HepG2 (cell line): Measurements from ENCODE around the gene OR4K2. TPM values are rescaled to one million over a fixed set of nuclear protein-coding genes. Genes with fewer than 3 reads are reported as not detected.

Source experiments
- ATAC-seq: fragments of 200-7000 bp; cut with Tn5 transposase; 3 replicates; pipeline ENCODE4 v1.9.1; 2020; ENCODE audit warnings: mild to moderate bottlenecking, moderate library complexity
- BruUV-seq: library from RNA; stranded (reverse); fragments of 400-500 nt; replicated peaks from 2 replicates; lab custom pipeline; 2021; lab: Mats Ljungman, UMichigan
- CTCF ChIA-PET: fragments of 300-600 bp; formaldehyde crosslinking; extraction: SDS; loops from one replicate; lab custom pipeline; 2021; ENCODE audit warnings: low total read pairs, inconsistent platforms, low intra/inter-chr PET ratio; lab: Yijun Ruan, JAX
- POLR2A ChIA-PET: fragments of 350-600 bp; sonication (Branson Sonifier 250); formaldehyde crosslinking; loops from one replicate; lab custom pipeline; 2020; ENCODE audit warnings: antibody characterized with exemption, inconsistent platforms; lab: Yijun Ruan, JAX
- DNase-seq: peaks from one replicate; pipeline ENCODE4 v3.0.0-alpha.2; 2015; ENCODE audit warnings: low spot score
- FAIRE-seq: peaks from 3 replicates; lab custom pipeline; 2011; peaks lifted over from hg19 to GRCh38; lab: Jason Lieb, UNC
- H2AFZ ChIP-seq: one replicate; pipeline ENCODE4 v1.6.1; 2011; ENCODE audit warnings: low read length, inconsistent platforms
- H3K27ac ChIP-seq: fragments of 300-600 bp; 3 replicates; pipeline ENCODE4 v1.8.0; 2011; ENCODE audit warnings: mixed run types, mild to moderate bottlenecking, mixed read lengths, low read length, inconsistent platforms; ENCODE audit not compliant: insufficient read depth; ENCODE audit errors: extremely low read length
- H3K27me3 ChIP-seq, 2 experiments: fragments of 200-600 bp in 1 of 2; 2 replicates in 1 of 2; 3 replicates in 1 of 2; pipeline versions ENCODE4 v1.6.0 to v1.8.0; 2011; ENCODE audit warnings: low read length in 2 of 2, mild to moderate bottlenecking in 2 of 2, moderate library complexity in 2 of 2, inconsistent platforms in 1 of 2; ENCODE audit not compliant: insufficient read depth in 2 of 2, control insufficient read depth in 1 of 2
- H3K36me3 ChIP-seq, 2 experiments: fragments of 200-600 bp in 1 of 2; replicated peaks in 1 of 2; 2 replicates in 1 of 2; 3 replicates in 1 of 2; pipeline versions ENCODE4 v1.5.1 to v1.8.0; 2011; ENCODE audit warnings: low read length in 2 of 2, inconsistent platforms in 1 of 2; ENCODE audit not compliant: insufficient read depth in 2 of 2, control insufficient read depth in 1 of 2
- H3K4me1 ChIP-seq: 2 replicates; pipeline ENCODE4 v1.5.1; 2012; ENCODE audit warnings: low read length, inconsistent platforms; ENCODE audit not compliant: insufficient read depth
- H3K4me2 ChIP-seq: 2 replicates; pipeline ENCODE4 v1.6.0; 2011; ENCODE audit warnings: low read depth, low read length, inconsistent platforms
- H3K4me3 ChIP-seq, 3 experiments: fragments of 200-600 bp in 1 of 3; sonication (generic), shearing (Covaris generic) in 1 of 3; replicated peaks in 1 of 3; 2 replicates each; pipeline ENCODE4 v1.5.1; 2011 to 2016; ENCODE audit warnings: low read length in 3 of 3, inconsistent platforms in 2 of 3, low read depth in 2 of 3, mild to moderate bottlenecking in 2 of 3, control low read depth in 1 of 3, mixed read lengths in 1 of 3; ENCODE audit not compliant: insufficient read depth in 1 of 3
- H3K79me2 ChIP-seq: one replicate; pipeline ENCODE4 v1.6.1; 2011; ENCODE audit warnings: low read length, inconsistent platforms; ENCODE audit not compliant: insufficient read depth
- H3K9ac ChIP-seq: 2 replicates; pipeline ENCODE4 v1.6.0; 2011; ENCODE audit warnings: mild to moderate bottlenecking, low read depth, low read length, inconsistent platforms; ENCODE audit not compliant: insufficient read depth
- H3K9me3 ChIP-seq: 2 replicates; pipeline ENCODE4 v1.5.1; 2012; ENCODE audit warnings: mild to moderate bottlenecking, low read length
- H4K20me1 ChIP-seq: 2 replicates; pipeline ENCODE4 v1.6.0; 2011; ENCODE audit warnings: inconsistent platforms, mild to moderate bottlenecking, low read length, moderate library complexity; ENCODE audit not compliant: insufficient read depth
- NFRKB ChIP-seq: fragments of 450-650 bp; IDR thresholded peaks from 2 replicates; pipeline ENCODE4 v1.6.1; 2017
- REL ChIP-seq: sonication (generic); formaldehyde crosslinking; conservative IDR thresholded peaks from 2 replicates; pipeline ENCODE4 v1.8.0; 2022; ENCODE audit warnings: mild to moderate bottlenecking, missing genetic modification reagents, moderate library complexity
- SRSF9 ChIP-seq: fragments of 200-400 bp; formaldehyde crosslinking; IDR thresholded peaks from 2 replicates; pipeline ENCODE4 v1.6.1; 2018; ENCODE audit warnings: borderline replicate concordance, mild to moderate bottlenecking, low read depth, low read length; ENCODE audit not compliant: insufficient read depth, poor library complexity, severe bottlenecking
- STAT5B ChIP-seq: sonication (generic); formaldehyde crosslinking; IDR thresholded peaks from 2 replicates; pipeline ENCODE4 v1.4.0; 2020; ENCODE audit warnings: missing genetic modification reagents
- XRCC5 ChIP-seq: fragments of 200-400 bp; formaldehyde crosslinking; optimal IDR thresholded peaks from 2 replicates; pipeline ENCODE3; 2017; ENCODE audit warnings: mild to moderate bottlenecking, low read length
- ZBTB2 ChIP-seq: sonication (generic); formaldehyde crosslinking; IDR thresholded peaks from 2 replicates; pipeline ENCODE4 v1.8.0; 2022; ENCODE audit warnings: low read depth, missing genetic modification reagents
- ZBTB43 ChIP-seq: sonication (generic); formaldehyde crosslinking; conservative IDR thresholded peaks from 2 replicates; pipeline ENCODE4 v1.4.0; 2020; ENCODE audit warnings: missing genetic modification reagents
- ZNF335 ChIP-seq: sonication (generic); formaldehyde crosslinking; IDR thresholded peaks from 2 replicates; pipeline ENCODE4 v1.4.0; 2020; ENCODE audit warnings: missing genetic modification reagents
- ZNF737 ChIP-seq: sonication (generic); formaldehyde crosslinking; IDR thresholded peaks from 2 replicates; pipeline ENCODE4 v1.5.0; 2020; ENCODE audit warnings: missing genetic modification reagents, mild to moderate bottlenecking, borderline replicate concordance
- WGBS: methylation state at CpG from one replicate; pipeline ENCODE4 v1.1.6; 2017; ENCODE audit warnings: low lambda C conversion rate; 5-methylcytosine and 5-hydroxymethylcytosine counted together
- in situ Hi-C: cut with HindIII; loops from 2 replicates; pipeline ENCODE4 v1.10.0; 2017; ENCODE audit warnings: low pct_unique_long_range_greater_than_20kb; ENCODE audit not compliant: extremely low pct_ligation_motif_present
- intact Hi-C: fragments of 100-400 bp; cut with micrococcal nuclease; formaldehyde crosslinking; loops from one replicate; pipeline ENCODE4 v1.10.0; 2022; ENCODE audit not compliant: unreplicated experiment
- polyA plus RNA-seq, 8 experiments: library from polyadenylated mRNA; depleted of rRNA in 3 of 8; stranded (reverse) in 7 of 8; unstranded in 1 of 8; fragments of >200 nt; fragmentation: Illumina TruSeq in 4 of 8; extraction: Trizol in 4 of 8; gene quantifications; 2 replicates each; pipeline versions ENCODE4 v1.2.1 to v1.2.3, GENCODE V29; 2011 to 2016; ENCODE audit warnings: low read depth in 4 of 8, missing spikeins in 1 of 8, mixed read lengths in 1 of 8; ENCODE audit not compliant: insufficient read depth in 1 of 8
- total RNA-seq, 5 experiments: library from RNA; depleted of rRNA; stranded (reverse); fragments of >200 nt; fragmentation: Illumina TruSeq; extraction: Trizol; gene quantifications; 2 replicates each; pipeline ENCODE4 v1.2.3, GENCODE V29; 2016; ENCODE audit warnings: low read depth in 1 of 5

The OR4K2 gene
- total and polyA plus RNA-seq, 2 of the 13 experiments (the other 11 are each of a cell fraction or from before 2014, with no cell fraction given), result not detected

GRCh38 chr14:19930617-19931016 is 55.7 kb downstream of the OR4K2 start, which contains the start of gene OR4K1:
TSS of gene OR4K1 (plus strand) at chr14:19930917. CDS start at chr14:19935667, 4,750 bp downstream.
- no peak within 1 kb of the TSS for H3K4me3 ChIP-seq

More at GRCh38 chr14:19930617-19931016, 55.7 kb downstream of the OR4K2 start, which contains the start of gene OR4K1:
- in situ Hi-C loops, result no loop called here
- Histone ChIP-seq H3K79me2 (no peaks in the 10 kb centered on the region), H3K4me2 (no peak within 1 kb of the TSS), H3K27ac (no peak within 1 kb of the TSS), H2AFZ (no peak within 1 kb of the TSS), H3K36me3 (no peaks in the 10 kb centered on the region), H3K4me1 (no peaks in the 10 kb centered on the region), H3K9ac (no peak within 1 kb of the TSS), H3K27me3 (no peaks in the 10 kb centered on the region), H3K9me3 (no peaks in the 10 kb centered on the region), H4K20me1 (no peaks in the 10 kb centered on the region)
- FAIRE-seq (no peak), DNase-seq (no peak), ATAC-seq (no peak)
- no peak for TF ChIP-seq ZBTB2 (CRISPR knock-in tag)
- TF ChIP-seq STAT5B (CRISPR knock-in tag), result no peak
- no peak for TF ChIP-seq ZBTB43 (CRISPR knock-in tag)
- no peak for TF ChIP-seq ZNF737 (CRISPR knock-in tag)
- TF ChIP-seq XRCC5, result no peak
- no peak for TF ChIP-seq SRSF9
- no peak for TF ChIP-seq REL (CRISPR knock-in tag)
- no peak for TF ChIP-seq ZNF335 (CRISPR knock-in tag)
- TF ChIP-seq NFRKB, result no peak
- intact Hi-C loops, result no loop called here
- 6% methylated on average over 3 of the region's 3 CpGs for WGBS
- ChIA-PET POLR2A (no interaction called here), CTCF (no interaction called here)
- BruUV-seq, result no TSS peak

Other genes starting within 250 kb of the OR4K2 start
- not detected in 2 replicates for gene OR11H2, start 161.3 kb upstream of the OR4K2 start, total RNA-seq (2016; rRNA removed; fragmentation: Illumina TruSeq; extraction: Trizol)
- gene OR11H2, start 161.3 kb upstream of the OR4K2 start, polyA plus RNA-seq (2011; rRNA removed), result not detected in 2 replicates
- not detected in 2 replicates for gene OR4Q3, start 131.6 kb upstream of the OR4K2 start, total RNA-seq (2016; rRNA removed; fragmentation: Illumina TruSeq; extraction: Trizol)
- not detected in 2 replicates for gene OR4Q3, start 131.6 kb upstream of the OR4K2 start, polyA plus RNA-seq (2011; rRNA removed)
- gene OR4M1, start 101.6 kb upstream of the OR4K2 start, total RNA-seq (2016; rRNA removed; fragmentation: Illumina TruSeq; extraction: Trizol), result not detected in 2 replicates
- gene OR4M1, start 101.6 kb upstream of the OR4K2 start, polyA plus RNA-seq (2011; rRNA removed), result not detected in 2 replicates
- not detected in 2 replicates for gene OR4N2, start 71.4 kb upstream of the OR4K2 start, total RNA-seq (2016; rRNA removed; fragmentation: Illumina TruSeq; extraction: Trizol)
- not detected in 2 replicates for gene OR4N2, start 71.4 kb upstream of the OR4K2 start, polyA plus RNA-seq (2011; rRNA removed)
- gene OR4K5, start 45.5 kb downstream of the OR4K2 start, total RNA-seq (2016; rRNA removed; fragmentation: Illumina TruSeq; extraction: Trizol), result not detected in 2 replicates
- gene OR4K5, start 45.5 kb downstream of the OR4K2 start, polyA plus RNA-seq (2011; rRNA removed), result not detected in 2 replicates
- gene OR4K1, start 55.8 kb downstream of the OR4K2 start, total RNA-seq (2016; rRNA removed; fragmentation: Illumina TruSeq; extraction: Trizol), result not detected in 2 replicates
- gene OR4K1, start 55.8 kb downstream of the OR4K2 start, polyA plus RNA-seq (2011; rRNA removed), result not detected in 2 replicates
- not detected in 2 replicates for gene OR4K15, start 100.4 kb downstream of the OR4K2 start, total RNA-seq (2016; rRNA removed; fragmentation: Illumina TruSeq; extraction: Trizol)
- not detected in 2 replicates for gene OR4K15, start 100.4 kb downstream of the OR4K2 start, polyA plus RNA-seq (2011; rRNA removed)
- not detected in 2 replicates for gene OR4Q2, start 127.0 kb downstream of the OR4K2 start, total RNA-seq (2016; rRNA removed; fragmentation: Illumina TruSeq; extraction: Trizol)
- not detected in 2 replicates for gene OR4Q2, start 127.0 kb downstream of the OR4K2 start, polyA plus RNA-seq (2011; rRNA removed)
- gene OR4K14, start 144.2 kb downstream of the OR4K2 start, total RNA-seq (2016; rRNA removed; fragmentation: Illumina TruSeq; extraction: Trizol), result not detected in 2 replicates
- not detected in 2 replicates for gene OR4K14, start 144.2 kb downstream of the OR4K2 start, polyA plus RNA-seq (2011; rRNA removed)
- not detected in 2 replicates for gene OR4K13, start 160.9 kb downstream of the OR4K2 start, total RNA-seq (2016; rRNA removed; fragmentation: Illumina TruSeq; extraction: Trizol)
- gene OR4K13, start 160.9 kb downstream of the OR4K2 start, polyA plus RNA-seq (2011; rRNA removed), result not detected in 2 replicates
- gene OR4L1, start 184.9 kb downstream of the OR4K2 start, total RNA-seq (2016; rRNA removed; fragmentation: Illumina TruSeq; extraction: Trizol), result not detected in 2 replicates
- gene OR4L1, start 184.9 kb downstream of the OR4K2 start, polyA plus RNA-seq (2011; rRNA removed), result not detected in 2 replicates
- gene OR4K17, start 235.6 kb downstream of the OR4K2 start, total RNA-seq (2016; rRNA removed; fragmentation: Illumina TruSeq; extraction: Trizol), result not detected in 2 replicates
- not detected in 2 replicates for gene OR4K17, start 235.6 kb downstream of the OR4K2 start, polyA plus RNA-seq (2011; rRNA removed)